Putamen (tissue), 1 donor: ENCODE data around the gene FNIP2.

Experiments
- DNase-seq: peaks from one replicate; pipeline ENCODE4 v3.0.0-alpha.2; 2016; ENCODE audit warnings: low spot score

The FNIP2 gene

GRCh38 chr4:158762553-158762952 lies 6.3 kb upstream of the FNIP2 start:
- no peak for DNase-seq

DNA sequence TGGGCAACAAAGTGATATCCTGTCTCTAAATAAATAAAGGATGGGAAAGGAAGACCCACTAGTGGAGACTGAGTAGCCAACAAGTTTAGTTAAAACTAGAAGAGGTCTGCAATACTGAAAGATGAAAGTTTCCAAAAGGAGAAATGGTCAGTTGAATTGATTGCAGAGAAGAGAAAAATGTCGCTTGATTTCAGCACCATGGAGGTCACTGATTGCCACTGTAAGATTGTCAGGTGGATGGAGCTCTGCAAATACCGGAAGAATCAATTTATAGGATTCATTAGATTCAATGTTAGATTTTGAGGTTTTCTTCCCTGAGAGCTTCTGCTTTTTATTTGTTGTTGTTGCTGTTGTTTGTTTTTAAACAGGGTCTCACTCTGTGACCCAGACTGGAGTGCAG lies 5.4 kb upstream of the FNIP2 start:
- no peak for DNase-seq

DNA sequence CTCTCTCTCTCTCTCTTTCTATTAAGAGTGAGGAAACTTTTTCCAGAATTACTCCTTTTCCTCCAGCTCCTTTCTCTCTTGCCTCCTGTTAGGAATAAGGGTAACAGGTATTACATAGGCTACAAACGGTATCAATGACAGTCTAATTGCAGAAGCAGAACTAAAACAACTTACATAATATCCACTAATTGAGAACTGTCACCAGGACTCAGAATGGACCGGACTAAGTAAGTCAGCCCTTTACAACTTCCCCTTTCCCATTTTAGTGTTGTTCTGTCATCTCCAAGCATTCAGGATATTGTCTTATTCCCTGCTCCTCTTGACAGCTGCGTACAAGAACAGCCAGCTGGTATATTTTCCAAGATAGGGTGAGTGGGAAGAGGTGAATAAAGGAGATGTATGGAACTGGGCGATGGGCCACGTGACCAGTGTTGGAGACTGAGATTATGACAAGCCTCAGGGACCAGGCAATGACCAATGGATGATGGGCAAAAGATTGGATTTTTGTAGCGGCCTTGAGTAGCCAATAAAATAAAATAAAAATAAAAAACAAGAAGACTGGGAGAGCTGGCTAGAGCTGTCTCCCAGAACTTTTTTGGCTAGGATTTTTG lies 2.3 kb upstream of the FNIP2 start:
- no peak for DNase-seq

GRCh38 chr4:158767451-158767850 lies 1.4 kb upstream of the FNIP2 start:
- DNase-seq, result no peak

GRCh38 chr4:158769175-158769921 lies 522 bp downstream of the FNIP2 start:
- DNase-seq, result no peak

DNA sequence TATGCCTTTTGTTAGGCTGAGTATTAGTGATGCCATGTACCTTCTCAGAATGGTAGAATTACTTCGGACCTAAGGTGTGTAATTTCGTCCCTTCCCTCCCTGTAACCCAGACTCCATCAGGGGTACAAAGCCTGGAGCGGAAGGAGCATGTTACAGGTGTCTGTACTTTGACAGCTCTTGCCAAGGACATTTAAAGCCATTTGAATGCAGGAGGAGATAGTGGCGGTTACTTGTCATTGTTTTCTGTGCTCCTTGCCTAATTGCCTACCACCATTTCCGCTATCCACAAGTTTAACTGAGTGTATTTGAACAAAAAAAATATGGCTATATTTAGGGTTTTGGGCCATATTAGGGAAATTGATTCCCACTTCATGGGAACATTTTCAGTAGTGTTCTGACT lies 1.8 kb downstream of the FNIP2 start:
- no peak for DNase-seq

- DNase-seq, result no peak
These were observed 3.0 kb downstream of the FNIP2 start for GRCh38 chr4:158771776-158772175.

- peak; percentile 91 for DNase-seq
These were observed 6.3 kb downstream of the FNIP2 start for GRCh38 chr4:158775091-158775651.

- DNase-seq, result no peak
These were observed 7.3 kb downstream of the FNIP2 start for GRCh38 chr4:158776106-158776505.

GRCh38 chr4:158777423-158778155 lies 8.8 kb downstream of the FNIP2 start:
- DNase-seq, result no peak

DNA sequence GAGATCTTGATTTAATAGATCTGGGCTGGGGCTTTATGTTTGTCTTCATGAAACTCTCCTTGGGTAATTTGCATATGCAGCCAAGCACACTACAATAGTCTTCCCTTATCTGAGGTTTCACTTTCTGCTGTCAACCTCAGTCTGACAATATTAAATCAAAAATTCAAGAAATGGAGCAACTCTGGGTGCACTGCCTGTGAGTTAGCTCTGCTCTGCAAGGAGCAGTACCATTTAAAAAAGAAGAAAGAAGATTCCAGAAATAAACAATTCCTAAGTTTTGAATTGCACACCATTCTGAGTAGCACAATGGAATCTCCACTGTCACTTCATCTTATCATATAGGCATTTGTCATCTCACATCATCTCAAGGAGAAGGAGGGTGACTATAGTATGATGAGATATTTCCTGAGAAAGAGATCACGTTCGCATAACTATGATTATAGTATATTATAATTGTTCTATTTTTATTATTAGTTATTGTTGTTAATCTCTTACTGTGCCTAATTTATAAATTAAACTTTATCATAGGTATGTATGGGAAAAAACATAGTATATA lies 9.4 kb downstream of the FNIP2 start:
- DNase-seq, result no peak

- DNase-seq, result no peak
These were observed 9.9 kb downstream of the FNIP2 start for GRCh38 chr4:158778712-158779111.

DNA sequence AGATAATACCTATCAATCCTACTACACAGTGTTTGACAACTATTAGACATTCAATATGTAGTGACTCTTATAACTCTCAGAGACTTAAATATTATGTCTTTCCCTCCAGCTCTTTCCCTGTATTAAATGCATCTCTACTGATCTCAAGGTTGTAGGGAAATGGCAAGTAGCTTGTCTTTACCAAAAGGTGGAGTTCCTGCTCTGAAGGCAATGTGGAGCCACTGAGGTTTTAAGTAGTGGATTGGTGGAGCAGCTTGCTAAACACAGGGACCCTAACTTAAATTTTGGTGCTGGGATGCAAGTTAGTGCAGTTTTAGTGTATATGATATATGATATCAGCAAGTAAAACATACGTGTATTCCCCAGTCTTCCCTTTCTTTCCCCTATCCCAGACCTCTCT lies 13.1 kb downstream of the FNIP2 start:
- no peak for DNase-seq

GRCh38 chr4:158782551-158783360 lies 13.9 kb downstream of the FNIP2 start:
- DNase-seq, result no peak

DNA sequence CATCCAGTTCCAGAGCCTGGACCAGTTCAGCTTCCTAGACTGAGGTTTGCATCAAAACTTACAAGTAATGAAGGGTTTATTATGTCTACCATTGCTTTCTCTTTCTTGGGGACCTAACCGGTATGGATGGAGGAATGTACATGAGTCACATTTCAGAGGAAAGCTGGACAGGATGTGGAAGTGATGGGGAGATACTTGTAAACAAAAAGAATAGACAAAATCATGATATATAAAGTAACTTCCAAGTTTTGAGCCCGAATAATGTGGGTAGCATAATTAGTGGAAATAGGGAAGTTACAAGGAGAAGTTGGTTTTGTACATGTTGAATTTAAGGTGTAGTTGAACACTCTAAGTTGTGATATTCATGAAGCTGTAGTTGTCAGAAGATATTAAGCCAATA lies 15.0 kb downstream of the FNIP2 start:
- DNase-seq, result no peak

GRCh38 chr4:158785718-158786117 lies 16.9 kb downstream of the FNIP2 start:
- no peak for DNase-seq

DNA sequence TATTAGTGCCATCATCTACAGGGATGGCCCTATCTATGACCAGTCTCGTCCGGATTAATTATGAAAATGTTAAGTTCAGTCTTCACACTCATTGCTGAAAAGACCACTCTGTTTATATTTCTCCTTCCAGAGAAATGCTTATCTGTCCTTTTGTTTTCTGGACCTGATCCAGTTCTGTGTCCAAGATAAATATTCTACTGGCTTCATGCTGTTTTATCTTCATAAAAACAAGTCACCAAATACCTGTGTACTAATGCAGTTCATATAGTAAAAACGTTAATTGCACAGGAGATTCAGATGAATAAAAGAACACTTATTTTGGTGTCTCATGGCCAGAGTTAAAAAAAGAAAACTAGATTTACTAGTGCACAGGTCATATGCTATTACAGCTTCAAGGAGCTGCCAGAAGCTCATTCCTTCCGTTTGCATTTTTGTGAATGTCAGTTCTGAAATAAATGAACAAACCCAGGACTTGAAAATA lies 17.3 kb downstream of the FNIP2 start:
- DNase-seq, result no peak

- DNase-seq, result no peak
These were observed 18.1 kb downstream of the FNIP2 start for GRCh38 chr4:158786955-158787354.

- no peak for DNase-seq
These were observed 19.1 kb downstream of the FNIP2 start for GRCh38 chr4:158787709-158788475.

GRCh38 chr4:158788516-158788915 lies 19.7 kb downstream of the FNIP2 start:
- DNase-seq, result no peak

GRCh38 chr4:158789853-158790252 lies 21.0 kb downstream of the FNIP2 start:
- no peak for DNase-seq
